Upper lobe of left lung (tissue), 4 donors: Measurements from ENCODE around the gene CLDN2.

Experiments used
- CTCF ChIP-seq, 6 experiments: fragments of 450-650 bp in 4 of 6; fragments of 200-600 bp in 2 of 6; sonication (generic) in 2 of 6; IDR thresholded peaks; one replicate each; pipeline ENCODE4 v1.5.1; 2016 to 2019; ENCODE audit warnings: antibody characterized with exemption in 6 of 6
- EP300 ChIP-seq, 4 donors: sonication (generic); formaldehyde crosslinking; IDR thresholded peaks; one replicate each; pipeline ENCODE4 v1.5.1; 2017; ENCODE audit warnings: antibody characterized with exemption in 4 of 4, control low read depth in 2 of 4
- POLR2A ChIP-seq, 4 donors: fragments of 450-650 bp; IDR thresholded peaks; one replicate each; pipeline ENCODE4 v1.5.1; 2016 to 2017; ENCODE audit warnings: antibody characterized with exemption in 4 of 4, mild to moderate bottlenecking in 2 of 4
- POLR2AphosphoS5 ChIP-seq, 2 donors: sonication (generic); formaldehyde crosslinking; IDR thresholded peaks; one replicate each; pipeline ENCODE4 v1.5.1; 2017; ENCODE audit warnings: antibody characterized with exemption in 2 of 2

- TF ChIP-seq CTCF (IDR thresholded peaks at IDR 0.05) (no peak), EP300 (IDR thresholded peaks at IDR 0.05) (no peak), POLR2A (IDR thresholded peaks at IDR 0.05) (no peak), POLR2AphosphoS5 (IDR thresholded peaks at IDR 0.05) (no peak)
These were observed 30.7 kb upstream of the CLDN2 start for GRCh38 chrX:106889468-106889867.
